Gastrocnemius medialis (tissue), 4 donors: ENCODE data around the gene SLC5A3.

Source experiments
- CTCF ChIP-seq, 5 experiments: fragments of 450-650 bp in 3 of 5; fragments of 200-600 bp in 2 of 5; sonication (generic) in 2 of 5; IDR thresholded peaks in 4 of 5; conservative IDR thresholded peaks in 1 of 5; 1 replicate in 4 of 5; 2 replicates in 1 of 5; pipeline ENCODE4 v1.5.1; 2016 to 2019; ENCODE audit warnings: antibody characterized with exemption in 5 of 5, mild to moderate bottlenecking in 3 of 5, moderate library complexity in 3 of 5
- POLR2A ChIP-seq, 2 donors: fragments of 450-650 bp; IDR thresholded peaks; one replicate each; pipeline ENCODE4 v1.6.1; 2017; ENCODE audit warnings: antibody characterized with exemption in 2 of 2, mild to moderate bottlenecking in 2 of 2, moderate library complexity in 2 of 2

- no peak for TF ChIP-seq CTCF (IDR thresholded peaks at IDR 0.05 in 4 of 5, conservative IDR thresholded peaks at IDR 0.05 in 1 of 5)
- TF ChIP-seq POLR2A (IDR thresholded peaks at IDR 0.05): no peak
These were observed 37.3 kb downstream of the SLC5A3 start for GRCh38 chr21:34110594-34111202.
